ENCODE results near the gene OR6V1.

The OR6V1 gene, protein sequence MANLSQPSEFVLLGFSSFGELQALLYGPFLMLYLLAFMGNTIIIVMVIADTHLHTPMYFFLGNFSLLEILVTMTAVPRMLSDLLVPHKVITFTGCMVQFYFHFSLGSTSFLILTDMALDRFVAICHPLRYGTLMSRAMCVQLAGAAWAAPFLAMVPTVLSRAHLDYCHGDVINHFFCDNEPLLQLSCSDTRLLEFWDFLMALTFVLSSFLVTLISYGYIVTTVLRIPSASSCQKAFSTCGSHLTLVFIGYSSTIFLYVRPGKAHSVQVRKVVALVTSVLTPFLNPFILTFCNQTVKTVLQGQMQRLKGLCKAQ

DNA sequence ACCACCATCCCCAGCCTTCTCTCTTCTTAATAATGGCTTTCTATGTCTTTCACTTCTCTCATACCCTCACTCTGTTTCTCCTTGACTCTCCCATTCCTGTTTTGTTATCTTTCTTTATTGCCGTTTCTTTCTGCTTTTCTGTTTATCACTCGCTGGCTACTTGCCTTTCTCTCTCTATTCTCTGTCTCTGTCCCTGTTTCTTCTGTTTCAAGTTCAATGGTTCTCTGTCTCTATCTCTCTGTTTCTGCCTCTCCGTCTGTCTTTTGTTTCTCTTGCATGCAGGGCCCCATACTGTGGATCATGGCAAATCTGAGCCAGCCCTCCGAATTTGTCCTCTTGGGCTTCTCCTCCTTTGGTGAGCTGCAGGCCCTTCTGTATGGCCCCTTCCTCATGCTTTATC, at the start of gene OR6V1:
Gene OR6V1, plus strand, starts transcription at position 301 of the 400 bp plus-strand sequence. Its CDS starts 0 bp downstream, at position 301.
- no peak for DNase-seq

DNA sequence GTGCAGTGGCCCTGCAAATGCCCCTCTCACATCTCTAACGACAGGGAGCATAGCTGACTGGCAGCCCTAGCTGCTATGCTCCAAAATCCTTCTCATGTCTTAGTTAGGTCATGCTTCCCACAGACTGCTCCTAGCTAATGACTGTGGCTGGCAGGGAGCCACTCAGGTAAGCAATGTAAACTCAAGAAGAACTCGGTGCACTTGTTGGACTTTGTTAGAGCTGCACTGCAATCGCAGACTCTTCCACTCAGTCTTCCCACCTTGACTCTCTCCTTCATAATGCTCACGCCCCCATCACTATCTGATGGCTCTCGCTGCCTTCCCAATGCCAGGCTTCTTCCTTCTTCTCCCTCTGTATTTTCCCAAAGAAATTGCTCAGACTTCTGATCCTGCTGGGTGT, 49.2 kb upstream of the OR6V1 start:
- no peak for DNase-seq

GRCh38 chr7:143003393-143004051, 48.6 kb upstream of the OR6V1 start:
- DNase-seq = peak; percentile 56

DNA sequence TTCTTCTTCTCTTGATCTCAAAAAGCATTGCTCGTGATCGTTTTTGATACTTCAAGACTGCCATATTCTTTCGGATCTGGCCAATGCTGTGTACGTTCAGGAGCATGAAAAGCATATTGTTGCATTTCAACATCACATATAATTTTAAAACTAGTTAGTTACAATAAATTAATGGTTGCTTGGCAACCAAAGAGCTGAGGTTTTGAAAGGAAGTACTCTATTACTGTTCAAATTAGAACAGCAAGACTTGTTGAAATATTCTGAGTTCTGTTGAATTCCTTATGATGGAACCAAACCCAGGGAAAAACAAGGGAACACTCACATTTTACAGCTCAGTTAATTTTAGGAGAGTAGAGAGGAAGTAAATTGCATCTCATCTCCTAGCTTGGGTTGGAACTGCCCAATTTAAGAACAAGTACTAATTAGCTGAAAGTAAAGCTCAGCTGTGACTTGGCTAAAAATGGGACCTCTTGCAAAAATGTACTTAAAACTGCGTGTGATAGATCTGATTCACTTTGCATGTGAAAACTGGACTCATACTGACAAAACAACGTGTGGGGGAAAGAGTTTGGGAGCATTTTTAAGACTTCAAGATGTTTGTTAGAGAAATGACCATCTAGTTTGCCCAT, 46.4 kb upstream of the OR6V1 start:
- no peak for DNase-seq

GRCh38 chr7:143008007-143008901, 43.9 kb upstream of the OR6V1 start:
- peak; percentile 80 for DNase-seq

DNA sequence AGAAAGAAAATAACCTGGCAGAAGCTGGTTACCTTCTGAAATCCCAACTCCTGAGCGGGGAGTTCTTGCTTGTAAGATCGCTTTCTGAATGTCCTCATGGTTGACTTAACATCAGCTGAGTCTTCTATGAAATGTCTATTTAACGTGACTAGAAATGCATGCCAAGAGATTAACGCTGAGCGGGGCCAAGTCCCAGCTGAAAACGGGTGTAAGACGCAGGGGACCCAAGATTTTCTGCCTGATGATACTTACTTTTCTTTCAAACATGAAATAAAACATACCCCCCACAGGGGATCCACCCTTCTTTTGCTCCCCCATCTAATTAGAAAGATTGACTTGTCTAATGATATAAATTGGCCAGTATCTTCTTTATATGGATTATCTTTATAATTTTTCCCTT, 40.1 kb upstream of the OR6V1 start:
- DNase-seq = no peak

GRCh38 chr7:143012409-143012808, 39.7 kb upstream of the OR6V1 start:
- DNase-seq = no peak

DNA sequence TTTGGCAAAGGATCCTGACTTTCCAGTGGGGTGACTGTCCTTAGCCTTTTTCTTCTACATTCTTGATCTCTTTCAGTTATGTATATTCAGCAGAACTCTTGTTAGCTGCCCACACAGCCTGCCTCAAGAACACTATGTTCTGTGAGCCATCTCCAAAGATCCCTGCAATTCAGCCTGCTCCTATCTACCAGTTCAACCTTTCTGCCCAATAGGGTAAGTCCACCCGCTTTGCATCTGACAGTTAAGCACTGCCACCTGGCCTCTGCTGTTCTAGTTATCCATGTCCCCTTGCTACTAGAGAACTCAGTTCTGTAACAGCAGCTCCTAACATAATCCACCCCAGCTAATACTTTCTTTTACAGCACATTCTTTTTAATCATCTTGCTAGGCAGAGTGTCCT, 38.7 kb upstream of the OR6V1 start:
- no peak for DNase-seq

DNA sequence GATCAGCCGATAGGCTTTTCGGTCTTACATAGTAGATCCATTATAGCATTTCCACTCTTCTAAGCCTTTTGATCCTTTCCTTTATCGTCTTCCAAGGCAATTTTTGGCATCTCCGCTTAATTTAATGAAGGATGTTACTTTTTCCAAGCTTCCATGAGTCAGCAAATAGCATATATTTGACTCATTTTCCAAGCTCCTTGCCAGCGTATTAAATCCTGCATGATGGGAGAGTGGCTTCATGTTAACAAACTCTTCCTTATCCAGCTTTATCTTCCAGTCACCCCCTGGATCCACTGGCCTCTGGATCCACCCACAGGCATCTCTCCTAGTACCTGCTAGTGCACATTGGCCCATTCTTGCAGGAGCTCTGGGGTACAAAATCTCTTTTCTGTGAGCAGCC, 38.2 kb upstream of the OR6V1 start:
- no peak for DNase-seq

GRCh38 chr7:143015084-143015483, 37.1 kb upstream of the OR6V1 start:
- no peak for DNase-seq

- no peak for DNase-seq
These were observed 36.1 kb upstream of the OR6V1 start for GRCh38 chr7:143015926-143016490.

- DNase-seq = no peak
These were observed 35.1 kb upstream of the OR6V1 start for GRCh38 chr7:143016996-143017395.

- no peak for DNase-seq
These were observed 33.2 kb upstream of the OR6V1 start for GRCh38 chr7:143018931-143019330.

DNA sequence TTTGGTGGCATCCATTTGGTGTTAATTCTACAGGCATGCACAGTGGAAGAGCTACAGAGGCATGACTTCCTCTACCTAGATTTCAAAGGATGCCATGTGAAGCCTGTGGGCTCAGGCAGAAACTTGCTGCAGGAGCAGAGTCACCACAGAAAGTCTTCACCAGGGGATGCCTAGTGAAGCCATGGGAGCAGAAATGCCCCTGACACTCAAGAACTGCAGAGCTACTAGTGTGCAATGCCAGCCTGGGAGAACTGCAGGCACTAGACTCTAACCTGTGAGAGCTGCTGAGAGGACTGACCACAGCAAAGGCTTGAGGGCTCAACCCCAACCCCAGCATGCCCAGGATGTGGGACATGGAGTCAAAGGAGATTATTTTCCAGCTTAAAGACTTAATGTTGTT, 29.1 kb upstream of the OR6V1 start:
- DNase-seq = no peak

DNA sequence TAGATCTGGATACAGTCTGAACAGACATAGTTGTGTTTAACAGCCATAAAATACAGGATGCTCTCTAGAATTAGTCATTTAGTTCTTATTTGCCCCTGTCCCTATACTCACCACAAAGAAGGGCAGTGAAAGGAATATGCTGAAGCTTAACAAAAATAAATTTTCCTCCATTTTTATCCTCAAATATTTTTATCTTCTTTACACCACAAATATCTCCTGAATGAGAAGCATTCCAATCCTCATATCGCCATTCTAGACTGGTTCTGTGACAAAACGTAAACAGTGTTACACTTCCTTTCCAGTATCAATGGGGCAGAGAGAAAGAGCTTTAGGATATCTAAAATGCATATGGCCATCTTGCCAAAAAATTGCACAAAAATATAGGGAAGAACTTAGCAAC, 26.8 kb upstream of the OR6V1 start:
- DNase-seq = no peak

DNA sequence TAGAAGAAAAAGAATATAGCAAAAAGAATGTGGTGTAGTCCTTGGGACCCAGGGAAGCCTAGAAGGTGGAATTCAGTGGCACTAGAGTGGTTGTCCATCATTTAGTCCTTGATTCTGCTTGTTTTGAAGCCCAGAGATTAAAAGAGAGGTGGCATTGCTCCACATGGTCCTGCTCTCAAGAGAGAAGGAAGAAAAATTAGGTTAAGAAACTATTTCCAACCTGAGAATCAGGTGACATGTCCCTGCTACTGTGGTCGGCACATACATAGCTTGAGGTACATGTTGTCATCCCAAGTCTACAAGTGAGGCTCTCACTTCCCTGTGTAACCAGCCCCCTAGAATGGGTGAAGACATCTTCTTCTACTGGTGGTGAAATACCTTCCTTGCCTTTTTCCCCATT, 25.1 kb upstream of the OR6V1 start, which contains the start of gene OR9A2:
Gene OR9A2, minus strand, starts transcription at position 101 of the 400 bp plus-strand sequence. Its CDS starts 0 bp downstream, at position 101.
- DNase-seq = no peak

DNA sequence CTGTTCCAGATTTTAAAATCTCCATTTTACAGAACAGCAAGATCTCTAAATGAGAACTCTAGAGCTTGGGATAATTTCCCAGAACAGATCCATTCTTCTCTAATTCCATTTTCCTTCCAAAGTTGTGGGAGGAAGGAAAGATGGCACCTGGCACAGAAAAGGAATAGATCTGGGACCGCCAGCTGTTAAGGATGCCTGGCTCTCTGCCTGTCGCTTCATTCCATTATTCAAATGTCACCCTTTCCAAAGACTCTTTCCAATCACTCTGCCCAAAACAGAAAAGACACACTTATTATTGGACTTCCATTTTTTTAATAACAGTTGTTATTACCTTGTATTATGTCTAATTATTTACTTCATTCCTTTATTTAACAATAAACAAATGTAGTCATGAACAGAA, 24.5 kb upstream of the OR6V1 start:
- no peak for DNase-seq

- DNase-seq = no peak
These were observed 13.5 kb upstream of the OR6V1 start for GRCh38 chr7:143038635-143039034.

- no peak for DNase-seq
These were observed 11.9 kb upstream of the OR6V1 start for GRCh38 chr7:143040209-143040715.

- DNase-seq = no peak
These were observed 10.8 kb upstream of the OR6V1 start for GRCh38 chr7:143041346-143041745.

DNA sequence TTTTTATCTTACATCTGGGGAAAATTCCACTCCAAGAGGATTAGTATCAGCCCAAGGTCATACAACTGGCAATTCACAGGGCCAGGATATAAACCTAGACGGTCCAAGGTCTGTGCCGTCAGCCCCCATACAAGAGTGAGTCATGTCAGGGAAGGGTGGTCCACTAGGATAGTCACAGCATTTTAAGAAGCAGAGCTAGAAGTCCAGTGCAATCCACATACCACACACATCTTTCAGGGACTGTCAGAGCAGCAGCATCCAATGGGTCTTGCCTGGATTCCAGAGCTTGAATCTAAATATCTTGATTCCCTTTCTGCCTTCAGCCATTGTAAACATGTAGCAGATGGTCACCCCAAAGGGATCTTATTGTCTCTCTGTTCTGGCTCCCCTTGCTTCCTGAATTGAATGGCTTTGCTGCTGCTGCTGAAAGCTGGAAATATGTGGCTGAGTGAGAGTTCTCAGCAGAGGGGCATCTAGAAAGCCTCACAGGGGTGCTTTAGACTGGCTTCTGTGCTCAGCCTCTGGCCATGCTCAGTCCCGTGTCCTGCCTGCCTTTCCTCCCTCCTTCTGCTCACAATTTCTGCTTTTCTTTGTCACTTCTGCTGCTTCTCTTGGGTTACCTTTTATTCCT, 9.9 kb upstream of the OR6V1 start:
- DNase-seq = no peak

DNA sequence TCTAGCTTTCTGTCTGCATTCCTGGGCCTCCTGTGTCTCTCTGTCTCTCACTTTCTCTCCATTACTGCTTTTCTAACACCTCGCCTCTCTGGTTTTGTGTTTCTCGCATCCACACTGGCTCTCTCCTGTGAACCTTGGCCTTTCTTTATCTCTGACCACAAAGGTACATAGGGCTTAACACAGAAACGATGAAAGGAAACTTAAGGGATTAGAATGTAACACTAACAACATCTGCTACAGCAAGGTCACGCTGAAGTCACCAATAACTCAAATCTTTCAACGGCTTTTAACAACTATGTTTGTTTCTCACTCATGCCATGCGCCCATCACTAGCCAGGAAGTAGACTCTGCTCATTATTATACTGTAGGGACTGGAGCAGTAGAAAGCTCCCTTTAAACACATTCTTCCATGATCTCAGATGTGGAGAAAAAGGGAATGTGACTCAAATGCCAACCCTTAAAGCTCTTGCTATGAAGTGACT, 9.3 kb upstream of the OR6V1 start:
- DNase-seq = no peak

Measured in DMS53 (cell line).